GM18907 (cell line): ENCODE results near the gene PIGZ.

ENCODE experiments used
- ATAC-seq: cut with Tn5 transposase; IDR thresholded peaks from one replicate; pipeline ENCODE4 v1.9.1; 2021; ENCODE audit warnings: mild to moderate bottlenecking, moderate library complexity; ENCODE audit not compliant: unreplicated experiment

PIGZ gene

GRCh38 chr3:196927571-196928453, 40.8 kb downstream of the PIGZ start:
- no peak for ATAC-seq

GRCh38 chr3:196920733-196921132, 47.9 kb downstream of the PIGZ start:
- no peak for ATAC-seq

- no peak for ATAC-seq
These were observed 49.7 kb downstream of the PIGZ start for GRCh38 chr3:196918968-196919367.

- no peak for ATAC-seq
These were observed 51.6 kb downstream of the PIGZ start for GRCh38 chr3:196916995-196917394.

GRCh38 chr3:196916221-196916620, 52.4 kb downstream of the PIGZ start:
- ATAC-seq: no peak

- ATAC-seq: no peak
These were observed 53.3 kb downstream of the PIGZ start for GRCh38 chr3:196915375-196915774.

GRCh38 chr3:196914866-196915265, 53.8 kb downstream of the PIGZ start:
- no peak for ATAC-seq

GRCh38 chr3:196903740-196904139, 64.9 kb downstream of the PIGZ start:
- ATAC-seq: no peak

- no peak for ATAC-seq
These were observed 66.3 kb downstream of the PIGZ start for GRCh38 chr3:196902296-196902695.

- no peak for ATAC-seq
These were observed 66.9 kb downstream of the PIGZ start for GRCh38 chr3:196901768-196902167.
